Measurements from ENCODE around the gene EDDM3A.

EDDM3A gene

GRCh38 chr14:20726531-20726930, 19.2 kb upstream of the EDDM3A start:
- Histone ChIP-seq H3K36me3 (ENCODE audit: insufficient read depth, low read length) (no peaks in the 10 kb centered on the region), H4K20me1 (ENCODE audit: insufficient read depth, low read length, poor library complexity, severe bottlenecking) (no peaks in the 10 kb centered on the region), H3K79me2 (ENCODE audit: insufficient read depth, low read length) (no peaks in the 10 kb centered on the region), H3K4me3 (ENCODE audit: low read length, poor library complexity, severe bottlenecking) (no peak overlapping the region), H3K9me3 (ENCODE audit: insufficient read depth, low read depth, low read length) (no peaks in the 10 kb centered on the region), H3K27me3 (ENCODE audit: insufficient read depth, low read length, poor library complexity, severe bottlenecking) (no peaks in the 10 kb centered on the region), H3K4me2 (ENCODE audit: low read depth, low read length, poor library complexity, severe bottlenecking) (no peak overlapping the region), H3K9ac (ENCODE audit: low read depth, low read length, poor library complexity, severe bottlenecking) (no peak overlapping the region), H3F3A (ENCODE audit: low read depth) (no peaks in the 10 kb centered on the region), H3K4me1 (ENCODE audit: insufficient read depth, low read length, poor library complexity, severe bottlenecking) (no peaks in the 10 kb centered on the region), H2AFZ (ENCODE audit: low read length) (no peak overlapping the region), H3K9me2 (replicated peaks; ENCODE audit: low read depth, low read length) (no peaks in the 10 kb centered on the region)
- no peak for TF ChIP-seq CTCF (conservative IDR thresholded peaks at IDR 0.05; ENCODE audit: low read length)
- no peak for TF ChIP-seq EZH2phosphoT487 (IDR thresholded peaks at IDR 0.05; ENCODE audit: borderline replicate concordance)

- no peak overlapping the region for H3K4me2 ChIP-seq (ENCODE audit: low read depth, low read length, poor library complexity, severe bottlenecking)
- H3K79me2 ChIP-seq (ENCODE audit: insufficient read depth, low read length) = no peaks in the 10 kb centered on the region
- no peaks in the 10 kb centered on the region for H3K36me3 ChIP-seq (ENCODE audit: insufficient read depth, low read length)
- H3K27me3 ChIP-seq (ENCODE audit: insufficient read depth, low read length, poor library complexity, severe bottlenecking) = no peaks in the 10 kb centered on the region
- TF ChIP-seq EZH2phosphoT487 (IDR thresholded peaks at IDR 0.05; ENCODE audit: borderline replicate concordance) (no peak), CTCF (conservative IDR thresholded peaks at IDR 0.05; ENCODE audit: low read length) (no peak)
- H3K9me2 ChIP-seq (replicated peaks; ENCODE audit: low read depth, low read length) = no peaks in the 10 kb centered on the region
- H3F3A ChIP-seq (ENCODE audit: low read depth) = no peaks in the 10 kb centered on the region
- no peaks in the 10 kb centered on the region for H4K20me1 ChIP-seq (ENCODE audit: insufficient read depth, low read length, poor library complexity, severe bottlenecking)
- H3K9me3 ChIP-seq (ENCODE audit: insufficient read depth, low read depth, low read length) = no peaks in the 10 kb centered on the region
- no peak overlapping the region for H3K9ac ChIP-seq (ENCODE audit: low read depth, low read length, poor library complexity, severe bottlenecking)
- H2AFZ ChIP-seq (ENCODE audit: low read length) = no peak overlapping the region
- no peaks in the 10 kb centered on the region for H3K4me1 ChIP-seq (ENCODE audit: insufficient read depth, low read length, poor library complexity, severe bottlenecking)
- H3K4me3 ChIP-seq (ENCODE audit: low read length, poor library complexity, severe bottlenecking) = no peak overlapping the region
These were observed 14.8 kb upstream of the EDDM3A start for GRCh38 chr14:20730891-20731290.

GRCh38 chr14:20732477-20732876, 13.2 kb upstream of the EDDM3A start:
- H3K27me3 ChIP-seq (ENCODE audit: insufficient read depth, low read length, poor library complexity, severe bottlenecking) = no peaks in the 10 kb centered on the region
- no peak overlapping the region for H3K4me3 ChIP-seq (ENCODE audit: low read length, poor library complexity, severe bottlenecking)
- TF ChIP-seq EZH2phosphoT487 (IDR thresholded peaks at IDR 0.05; ENCODE audit: borderline replicate concordance) (no peak), CTCF (conservative IDR thresholded peaks at IDR 0.05; ENCODE audit: low read length) (no peak)
- no peak overlapping the region for H3K9ac ChIP-seq (ENCODE audit: low read depth, low read length, poor library complexity, severe bottlenecking)
- H3K79me2 ChIP-seq (ENCODE audit: insufficient read depth, low read length) = no peaks in the 10 kb centered on the region
- H3K4me1 ChIP-seq (ENCODE audit: insufficient read depth, low read length, poor library complexity, severe bottlenecking) = no peaks in the 10 kb centered on the region
- no peaks in the 10 kb centered on the region for H3F3A ChIP-seq (ENCODE audit: low read depth)
- H2AFZ ChIP-seq (ENCODE audit: low read length) = no peak overlapping the region
- no peaks in the 10 kb centered on the region for H3K9me2 ChIP-seq (replicated peaks; ENCODE audit: low read depth, low read length)
- no peaks in the 10 kb centered on the region for H3K36me3 ChIP-seq (ENCODE audit: insufficient read depth, low read length)
- H4K20me1 ChIP-seq (ENCODE audit: insufficient read depth, low read length, poor library complexity, severe bottlenecking) = no peaks in the 10 kb centered on the region
- H3K4me2 ChIP-seq (ENCODE audit: low read depth, low read length, poor library complexity, severe bottlenecking) = no peak overlapping the region
- H3K9me3 ChIP-seq (ENCODE audit: insufficient read depth, low read depth, low read length) = no peaks in the 10 kb centered on the region

Measured in Loucy (cell line).